ENCODE results near the gene IKZF3.
"Not testable (repeated sequence)": the region's sequence is repeated elsewhere in the genome, so short reads cannot be mapped to it uniquely, and the experiment has no call there.

The IKZF3 gene

DNA sequence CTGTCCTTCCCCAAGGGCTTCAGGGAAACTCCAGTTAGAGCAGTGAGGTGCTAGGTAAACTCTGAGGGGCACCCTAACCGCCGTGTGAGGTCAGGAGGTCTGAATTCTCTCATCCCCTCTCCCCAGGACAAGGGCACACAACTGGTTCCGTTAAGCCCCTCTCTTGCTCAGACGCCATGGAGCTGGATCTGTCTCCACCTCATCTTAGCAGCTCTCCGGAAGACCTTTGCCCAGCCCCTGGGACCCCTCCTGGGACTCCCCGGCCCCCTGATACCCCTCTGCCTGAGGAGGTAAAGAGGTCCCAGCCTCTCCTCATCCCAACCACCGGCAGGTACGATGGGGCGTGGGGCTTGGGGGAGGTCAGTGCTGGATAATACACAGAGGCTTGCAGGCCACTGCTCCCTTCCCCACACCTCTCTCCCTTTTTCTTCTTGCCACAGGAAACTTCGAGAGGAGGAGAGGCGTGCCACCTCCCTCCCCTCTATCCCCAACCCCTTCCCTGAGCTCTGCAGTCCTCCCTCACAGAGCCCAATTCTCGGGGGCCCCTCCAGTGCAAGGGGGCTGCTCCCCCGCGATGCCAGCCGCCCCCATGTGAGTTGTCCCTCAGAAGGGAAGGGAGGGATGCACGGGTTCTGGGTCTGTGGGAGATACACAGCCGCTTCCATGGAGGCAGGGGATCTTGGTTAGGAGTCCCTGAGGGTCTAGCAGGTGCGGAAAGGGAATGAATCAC lies 121.8 kb downstream of the IKZF3 start:
- DNase-seq (ENCODE audit: low read depth in 2 of 3, low spot score in 2 of 3) = no peak

DNA sequence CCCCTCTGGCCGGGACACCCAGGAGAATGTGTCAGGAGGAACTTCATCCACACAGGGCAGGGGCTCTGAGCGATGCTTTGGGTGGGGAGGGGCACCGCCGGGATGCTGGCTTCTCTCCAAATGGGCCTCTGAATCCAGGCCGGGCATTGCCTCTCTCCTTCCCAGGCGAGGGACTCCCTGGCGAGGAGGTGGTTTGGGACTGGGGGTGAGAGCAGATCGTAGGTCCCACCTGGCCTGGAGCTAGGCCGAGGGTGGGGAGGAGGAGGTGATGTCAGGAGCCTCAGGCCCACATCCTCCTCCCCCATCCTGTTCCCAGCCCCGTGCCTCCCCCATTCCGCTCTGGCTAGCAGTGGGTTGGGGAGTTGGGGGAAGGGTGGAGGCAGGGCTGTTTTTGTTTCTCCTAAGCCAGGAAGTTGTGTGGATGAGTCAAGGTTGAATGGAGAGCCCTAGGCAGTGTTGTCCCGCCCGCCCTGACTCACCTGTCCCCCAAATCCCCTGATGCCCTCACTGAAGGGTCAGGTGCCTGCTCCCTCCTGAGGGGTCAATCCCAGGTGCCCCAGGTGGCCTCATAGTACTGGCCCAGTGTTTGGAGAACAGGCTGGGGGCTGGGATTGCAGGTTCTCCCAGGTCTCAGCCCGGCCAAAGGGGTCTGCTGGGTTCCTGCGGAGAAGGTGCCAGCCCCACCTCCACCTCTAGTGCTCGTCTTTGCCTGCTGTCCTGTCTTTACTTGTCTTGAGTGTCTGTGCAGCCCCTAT lies 123.6 kb downstream of the IKZF3 start:
- DNase-seq (ENCODE audit: low read depth in 2 of 3, low spot score in 2 of 3) = no peak

DNA sequence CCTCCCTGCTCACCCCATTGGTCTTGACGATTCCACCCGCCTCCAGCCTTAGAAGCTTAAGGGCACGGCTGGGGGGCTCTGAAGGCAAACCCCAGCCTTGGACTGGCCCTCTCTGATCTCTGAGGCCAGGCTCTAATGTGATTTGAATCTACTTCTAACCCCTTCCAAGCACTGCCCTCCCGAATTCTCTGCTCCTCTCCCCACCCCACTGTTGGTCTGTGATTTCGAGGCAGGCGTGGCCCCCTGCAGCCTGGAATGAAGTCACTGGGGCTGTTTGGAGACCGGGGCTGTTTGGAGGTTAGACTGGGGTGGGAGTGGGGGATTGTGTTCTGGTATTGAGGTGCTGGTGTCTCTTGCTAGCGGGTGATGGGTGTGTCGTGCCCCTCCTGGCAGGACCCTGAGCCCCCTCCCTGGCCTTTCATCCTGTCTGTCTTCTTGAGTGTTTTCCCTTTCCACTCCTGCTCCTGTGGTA lies 124.2 kb downstream of the IKZF3 start:
- no peak for DNase-seq (ENCODE audit: low read depth in 2 of 3, low spot score in 2 of 3)

DNA sequence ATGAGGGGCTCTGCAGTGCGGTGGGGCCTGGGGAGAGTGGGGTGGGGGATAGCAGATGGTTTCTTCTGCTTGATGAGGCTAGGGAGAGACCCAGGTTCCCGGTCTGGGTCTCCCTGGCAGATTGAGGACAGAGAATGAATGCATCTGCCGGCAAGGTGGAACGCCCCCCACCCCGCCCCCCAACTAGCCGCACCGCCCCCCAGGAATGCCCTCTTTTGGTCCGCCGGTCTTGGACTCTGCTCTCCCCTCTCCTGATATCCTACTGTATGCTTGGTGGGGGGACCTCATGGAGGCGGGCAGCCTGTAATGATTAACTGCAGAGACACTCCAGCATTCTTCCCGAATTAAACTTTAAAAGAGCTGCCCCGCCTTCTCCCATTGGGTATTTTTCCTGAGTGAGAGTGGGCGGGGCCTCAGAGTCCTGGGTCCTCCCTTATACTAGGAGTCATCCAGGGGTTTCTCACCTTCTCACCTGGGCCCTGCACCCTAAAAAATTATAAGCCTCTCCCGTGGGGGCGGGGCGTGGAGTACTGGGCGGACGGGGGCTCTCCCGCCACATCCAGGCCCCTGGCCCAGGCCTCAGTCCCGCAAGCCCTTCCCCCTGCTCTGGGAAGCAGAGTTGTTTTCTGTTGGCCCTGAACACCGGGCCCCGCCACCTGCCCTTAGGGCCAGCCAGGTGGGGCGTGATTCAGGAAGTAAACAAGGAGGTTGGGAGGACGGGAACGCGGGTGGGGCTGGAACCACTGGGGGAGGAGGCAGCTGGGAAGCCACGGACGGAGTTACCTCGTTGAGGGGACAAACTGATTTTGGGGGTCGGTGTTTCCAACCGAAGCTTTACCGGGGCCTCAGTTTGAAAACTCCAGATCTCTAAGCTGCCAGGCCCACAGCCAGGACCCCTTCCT lies 124.9 kb downstream of the IKZF3 start:
- DNase-seq (ENCODE audit: low read depth in 2 of 3, low spot score in 2 of 3) = no peak

DNA sequence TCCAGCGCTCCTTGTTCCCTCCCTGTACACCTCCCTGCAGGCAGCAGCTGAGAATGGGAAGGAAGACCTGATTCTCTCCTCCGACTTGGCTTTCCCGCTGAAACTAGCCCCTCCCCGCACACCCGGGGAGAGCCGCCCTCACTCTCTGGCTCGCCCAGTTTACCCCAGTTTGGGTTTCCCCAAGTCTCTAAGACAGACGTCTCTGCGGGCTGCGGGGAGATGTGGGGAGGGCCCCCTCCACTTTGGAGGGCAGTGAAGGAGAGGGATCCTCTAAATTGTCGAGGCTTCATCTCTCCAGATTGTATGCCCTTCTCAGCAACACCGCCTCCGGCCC lies 125.6 kb downstream of the IKZF3 start:
- peak in 1 of 3 experiments; percentile 36 for DNase-seq (ENCODE audit: low read depth in 2 of 3, low spot score in 2 of 3)

DNA sequence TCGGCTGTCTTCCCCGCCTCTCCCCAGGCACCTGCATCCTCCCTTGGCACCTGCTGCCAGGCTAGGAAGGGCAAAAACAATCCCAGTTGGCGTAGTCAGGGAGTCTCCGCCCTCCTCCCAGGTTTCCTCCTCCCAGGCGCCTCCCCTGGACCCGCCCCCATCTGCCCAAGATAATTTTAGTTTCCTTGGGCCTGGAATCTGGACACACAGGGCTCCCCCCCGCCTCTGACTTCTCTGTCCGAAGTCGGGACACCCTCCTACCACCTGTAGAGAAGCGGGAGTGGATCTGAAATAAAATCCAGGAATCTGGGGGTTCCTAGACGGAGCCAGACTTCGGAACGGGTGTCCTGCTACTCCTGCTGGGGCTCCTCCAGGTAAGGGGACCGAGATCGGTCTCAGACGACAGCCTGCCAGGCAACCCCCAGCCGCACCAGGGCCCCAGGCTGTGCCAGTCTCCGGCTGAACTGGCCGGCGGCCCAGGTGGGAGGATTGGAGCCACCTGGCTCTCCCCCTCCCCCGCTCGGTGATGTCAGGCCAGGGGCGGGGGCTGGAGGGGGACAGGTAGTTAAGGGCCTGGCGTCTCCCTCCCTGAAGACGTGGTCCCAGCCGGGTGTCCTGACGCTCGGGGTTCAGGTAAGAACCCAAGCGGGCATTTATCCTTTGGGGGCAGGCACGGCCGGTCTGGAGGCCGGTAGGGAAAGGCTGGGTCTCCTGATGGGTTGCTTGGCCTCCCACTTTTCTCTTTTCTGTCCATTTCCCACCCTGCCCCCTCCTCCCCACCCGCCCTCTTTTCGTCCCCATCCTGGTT lies 126.1 kb downstream of the IKZF3 start, which contains the start of gene GRB7:
Gene GRB7, plus strand, starts transcription at position 179 of the 808 bp plus-strand sequence. CDS start 4,364 bp downstream, outside the sequence.
- DNase-seq (ENCODE audit: low read depth in 2 of 3, low spot score in 2 of 3) = no peak

DNA sequence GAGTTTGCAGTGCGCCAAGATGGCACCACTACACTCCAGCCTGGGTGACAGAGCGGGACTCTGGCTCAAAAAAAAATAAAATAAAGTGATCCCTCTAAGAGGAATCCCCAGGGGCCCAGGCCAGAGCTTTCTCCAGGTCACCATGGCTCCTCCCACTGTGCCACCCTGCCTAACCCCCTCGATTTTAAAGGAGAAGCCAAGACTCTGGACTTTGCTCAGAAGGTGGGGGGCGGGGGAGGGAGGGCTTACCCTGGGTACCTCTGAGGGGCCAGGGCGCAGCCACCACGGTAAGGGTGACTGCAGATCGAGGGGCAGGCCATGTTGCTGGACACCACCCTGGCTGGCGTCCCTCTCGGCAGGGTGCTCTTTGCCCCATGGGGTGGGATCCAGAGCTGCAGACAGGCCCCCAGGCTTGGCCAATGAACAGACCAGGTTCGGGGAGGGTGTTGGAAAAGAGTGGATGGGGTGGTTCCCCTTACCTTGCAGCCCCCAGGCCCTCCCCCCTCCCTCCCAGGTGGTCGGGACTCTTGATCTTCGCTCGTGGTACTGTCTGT lies 126.8 kb downstream of the IKZF3 start:
- no peak for DNase-seq (ENCODE audit: low read depth in 2 of 3, low spot score in 2 of 3)

DNA sequence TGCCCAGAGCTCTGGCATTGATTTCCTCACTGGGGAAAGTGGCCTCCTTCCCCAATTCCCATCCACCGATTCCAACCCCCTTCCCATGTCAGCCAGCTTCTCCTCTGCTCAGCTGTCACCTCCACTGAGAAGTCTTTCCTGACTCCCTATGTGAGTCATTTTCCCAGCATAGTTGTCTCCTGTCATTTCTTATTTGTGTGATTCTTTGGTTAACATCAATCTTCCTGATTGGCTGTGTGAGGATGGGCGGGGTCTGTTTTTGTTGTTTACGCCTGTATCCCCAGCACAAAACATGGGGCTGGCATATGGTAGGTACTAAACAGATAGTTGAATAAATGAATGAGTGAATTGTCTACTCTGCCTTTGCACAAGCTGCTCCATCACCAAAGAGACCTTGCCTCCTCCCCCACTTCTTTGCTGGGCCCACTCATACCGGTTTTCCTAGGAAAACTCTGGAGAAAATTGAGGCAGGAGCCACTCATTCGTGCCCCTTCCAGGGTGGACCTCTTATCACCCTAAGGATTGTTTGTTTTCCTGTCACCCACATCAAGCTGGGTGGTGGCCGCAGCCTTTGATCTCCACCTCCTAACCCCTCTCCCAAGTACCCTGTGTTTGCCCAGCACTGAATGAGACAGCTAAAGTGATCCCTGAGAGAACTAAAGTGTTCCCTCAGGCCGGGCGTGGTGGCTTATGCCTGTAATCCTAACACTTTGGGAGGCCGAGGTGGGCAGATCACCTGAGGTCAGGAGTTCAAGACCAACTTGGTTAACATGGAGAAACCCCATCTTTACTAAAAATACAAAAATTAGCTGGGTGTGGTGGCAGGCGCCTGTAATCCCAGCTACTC lies 127.6 kb downstream of the IKZF3 start:
- no peak for DNase-seq (ENCODE audit: low read depth in 2 of 3, low spot score in 2 of 3)

DNA sequence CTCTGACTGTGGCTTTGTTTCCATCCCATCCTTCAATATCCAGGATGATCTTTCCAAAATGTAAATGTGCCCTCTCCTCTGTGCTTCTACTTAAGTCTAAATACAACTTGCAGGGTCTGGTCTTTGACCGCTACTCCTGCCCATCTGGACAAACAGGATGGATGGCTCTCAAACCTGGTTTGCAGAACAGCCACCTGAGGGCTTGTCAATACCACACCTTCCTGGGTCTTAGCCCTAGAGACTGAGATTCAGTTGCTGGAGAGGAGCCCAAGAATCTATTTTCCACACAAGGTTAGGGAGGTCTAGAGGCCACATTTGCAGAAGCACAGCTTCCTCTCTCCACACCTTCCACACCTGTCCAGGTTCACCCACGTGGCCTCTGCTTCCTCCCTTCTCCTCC lies 128.2 kb downstream of the IKZF3 start:
- no peak for DNase-seq (ENCODE audit: low read depth in 2 of 3, low spot score in 2 of 3)

DNA sequence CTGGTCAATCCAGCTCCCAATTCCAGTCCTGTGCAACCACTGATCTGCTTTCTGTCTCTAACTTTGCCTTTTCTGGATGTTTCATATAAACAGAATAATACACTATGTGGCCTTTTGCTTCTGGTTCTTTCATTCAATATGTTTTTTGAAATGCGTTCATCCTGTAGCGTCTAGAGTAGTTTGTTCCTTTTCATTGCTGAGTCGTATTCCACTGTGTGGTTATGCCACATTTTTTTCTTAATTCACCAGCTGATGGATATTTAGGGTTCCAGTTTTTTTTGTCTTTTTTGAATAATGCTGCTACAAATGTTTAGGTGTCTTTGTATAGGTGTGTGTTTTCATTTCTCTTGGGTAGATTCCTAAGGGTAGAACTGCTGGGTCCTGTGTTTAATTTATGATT lies 131.5 kb downstream of the IKZF3 start:
- no peak for DNase-seq (ENCODE audit: low read depth in 2 of 3, low spot score in 2 of 3)

DNA sequence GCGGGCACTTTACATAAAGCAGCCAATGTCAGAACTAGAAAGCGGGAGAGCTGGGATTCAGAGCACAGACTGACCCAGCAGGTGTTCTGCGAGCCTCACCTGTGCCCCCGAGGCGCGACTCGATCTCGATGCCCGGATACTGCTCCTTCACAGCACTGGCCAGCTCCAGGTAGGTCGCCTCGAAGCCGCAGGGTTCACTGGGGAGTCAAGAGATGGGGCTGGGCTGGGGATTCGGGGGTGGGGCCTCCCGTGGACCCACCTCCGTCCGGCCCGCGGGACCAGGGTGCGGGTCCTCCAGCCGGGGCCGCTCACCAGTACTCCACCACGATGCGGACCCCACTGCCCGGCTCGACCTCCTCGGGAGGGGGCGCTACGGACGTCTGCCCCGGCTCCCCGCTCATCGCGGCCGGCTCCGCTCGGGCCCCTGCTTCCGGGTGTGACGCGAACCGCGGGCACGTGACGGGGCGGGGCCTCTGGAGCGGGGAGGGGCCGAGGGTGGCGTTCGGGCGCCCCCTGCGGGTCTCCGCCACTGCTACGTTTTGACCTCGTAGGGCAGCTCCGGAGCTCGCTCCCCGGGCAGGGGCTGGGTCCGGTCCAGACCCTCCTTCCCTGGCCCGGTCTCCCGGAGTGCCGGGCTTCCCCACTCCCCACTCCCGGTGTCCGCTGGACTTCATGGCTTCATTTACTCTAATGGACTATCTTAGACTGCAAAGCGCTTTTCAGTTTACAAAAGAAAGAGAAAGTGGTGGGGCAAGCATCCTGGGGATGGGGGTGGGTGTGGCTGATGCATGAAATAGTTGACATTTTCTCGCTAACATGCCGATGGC lies 133.8 kb downstream of the IKZF3 start, which contains the start of gene MIEN1:
Gene MIEN1, minus strand, starts transcription at position 438 of the 827 bp plus-strand sequence. Its CDS starts 37 bp downstream, at position 401.
- DNase-seq (ENCODE audit: low read depth in 2 of 3, low spot score in 2 of 3) = peak; percentile 89 to 98 (median 91)

DNA sequence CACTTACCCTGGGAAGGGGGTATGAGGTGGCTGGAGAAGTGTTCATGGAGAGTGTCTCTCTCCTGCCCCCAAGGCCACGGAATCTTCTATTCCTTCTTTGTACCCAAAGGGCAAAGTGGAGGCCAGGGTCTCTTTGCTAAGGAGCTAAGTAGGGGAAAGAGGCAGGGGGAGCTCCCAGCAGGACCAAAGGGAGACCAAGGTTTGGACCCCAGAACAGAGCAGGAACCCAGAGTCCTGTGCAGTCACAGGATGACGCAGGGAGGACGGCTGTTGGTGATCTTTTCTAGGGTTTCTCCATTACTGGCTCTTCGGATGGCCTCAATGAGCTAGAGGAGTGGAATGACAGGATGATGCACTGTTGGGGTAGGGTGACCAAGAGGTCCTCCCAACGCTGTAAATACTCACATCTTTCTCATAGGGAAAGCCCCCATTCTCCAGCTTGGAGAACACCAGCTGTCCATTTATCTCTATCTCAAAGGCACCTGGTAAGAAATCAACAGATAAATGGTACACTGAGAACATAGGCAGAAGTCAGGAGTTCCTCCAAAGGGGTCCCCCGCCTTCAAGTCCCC lies 134.7 kb downstream of the IKZF3 start:
- no peak for DNase-seq (ENCODE audit: low read depth in 2 of 3, low spot score in 2 of 3)

DNA sequence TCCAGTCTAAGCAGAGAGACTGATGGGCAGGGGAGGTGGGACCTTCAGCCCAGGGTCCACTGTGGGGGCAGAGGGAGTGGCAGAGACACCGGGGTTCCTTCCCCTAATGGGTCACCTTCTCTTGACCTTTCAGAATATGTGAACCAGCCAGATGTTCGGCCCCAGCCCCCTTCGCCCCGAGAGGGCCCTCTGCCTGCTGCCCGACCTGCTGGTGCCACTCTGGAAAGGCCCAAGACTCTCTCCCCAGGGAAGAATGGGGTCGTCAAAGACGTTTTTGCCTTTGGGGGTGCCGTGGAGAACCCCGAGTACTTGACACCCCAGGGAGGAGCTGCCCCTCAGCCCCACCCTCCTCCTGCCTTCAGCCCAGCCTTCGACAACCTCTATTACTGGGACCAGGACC lies 136.6 kb downstream of the IKZF3 start:
- no peak for DNase-seq (ENCODE audit: low read depth in 2 of 3, low spot score in 2 of 3)

DNA sequence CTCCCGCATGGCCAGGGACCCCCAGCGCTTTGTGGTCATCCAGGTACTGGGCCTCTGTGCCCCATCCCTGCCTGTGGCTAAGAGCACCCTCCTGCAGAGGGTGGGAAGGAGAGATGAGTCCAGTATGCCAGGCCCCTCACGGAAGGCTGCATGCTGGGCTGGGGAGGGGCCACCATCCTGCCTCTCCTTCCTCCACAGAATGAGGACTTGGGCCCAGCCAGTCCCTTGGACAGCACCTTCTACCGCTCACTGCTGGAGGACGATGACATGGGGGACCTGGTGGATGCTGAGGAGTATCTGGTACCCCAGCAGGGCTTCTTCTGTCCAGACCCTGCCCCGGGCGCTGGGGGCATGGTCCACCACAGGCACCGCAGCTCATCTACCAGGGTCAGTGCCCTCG lies 137.5 kb downstream of the IKZF3 start:
- DNase-seq (ENCODE audit: low read depth in 2 of 3, low spot score in 2 of 3) = no peak

DNA sequence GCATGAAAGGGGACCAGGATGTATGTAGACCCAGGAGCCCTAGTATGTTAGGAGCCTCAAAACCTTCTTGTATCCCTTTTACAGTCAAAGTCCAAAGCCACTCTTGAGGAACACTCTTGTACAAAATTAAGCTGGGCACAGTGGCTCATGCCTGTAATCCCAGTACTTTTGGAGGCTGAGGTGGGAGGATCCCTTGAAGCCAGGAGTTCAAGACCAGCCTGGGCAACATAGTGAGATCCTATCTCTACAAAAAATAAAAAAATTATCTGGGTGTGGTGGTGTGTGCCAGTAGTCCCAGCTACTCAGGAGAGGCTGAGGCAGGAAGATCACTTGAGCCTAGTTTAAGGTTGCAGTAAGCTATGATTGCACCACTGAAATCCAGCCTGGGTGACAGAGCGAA lies 138.2 kb downstream of the IKZF3 start:
- not testable (repeated sequence) for DNase-seq (ENCODE audit: low read depth in 2 of 3, low spot score in 2 of 3)

DNA sequence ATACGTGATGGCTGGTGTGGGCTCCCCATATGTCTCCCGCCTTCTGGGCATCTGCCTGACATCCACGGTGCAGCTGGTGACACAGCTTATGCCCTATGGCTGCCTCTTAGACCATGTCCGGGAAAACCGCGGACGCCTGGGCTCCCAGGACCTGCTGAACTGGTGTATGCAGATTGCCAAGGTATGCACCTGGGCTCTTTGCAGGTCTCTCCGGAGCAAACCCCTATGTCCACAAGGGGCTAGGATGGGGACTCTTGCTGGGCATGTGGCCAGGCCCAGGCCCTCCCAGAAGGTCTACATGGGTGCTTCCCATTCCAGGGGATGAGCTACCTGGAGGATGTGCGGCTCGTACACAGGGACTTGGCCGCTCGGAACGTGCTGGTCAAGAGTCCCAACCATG lies 139.4 kb downstream of the IKZF3 start:
- no peak for DNase-seq (ENCODE audit: low read depth in 2 of 3, low spot score in 2 of 3)

DNA sequence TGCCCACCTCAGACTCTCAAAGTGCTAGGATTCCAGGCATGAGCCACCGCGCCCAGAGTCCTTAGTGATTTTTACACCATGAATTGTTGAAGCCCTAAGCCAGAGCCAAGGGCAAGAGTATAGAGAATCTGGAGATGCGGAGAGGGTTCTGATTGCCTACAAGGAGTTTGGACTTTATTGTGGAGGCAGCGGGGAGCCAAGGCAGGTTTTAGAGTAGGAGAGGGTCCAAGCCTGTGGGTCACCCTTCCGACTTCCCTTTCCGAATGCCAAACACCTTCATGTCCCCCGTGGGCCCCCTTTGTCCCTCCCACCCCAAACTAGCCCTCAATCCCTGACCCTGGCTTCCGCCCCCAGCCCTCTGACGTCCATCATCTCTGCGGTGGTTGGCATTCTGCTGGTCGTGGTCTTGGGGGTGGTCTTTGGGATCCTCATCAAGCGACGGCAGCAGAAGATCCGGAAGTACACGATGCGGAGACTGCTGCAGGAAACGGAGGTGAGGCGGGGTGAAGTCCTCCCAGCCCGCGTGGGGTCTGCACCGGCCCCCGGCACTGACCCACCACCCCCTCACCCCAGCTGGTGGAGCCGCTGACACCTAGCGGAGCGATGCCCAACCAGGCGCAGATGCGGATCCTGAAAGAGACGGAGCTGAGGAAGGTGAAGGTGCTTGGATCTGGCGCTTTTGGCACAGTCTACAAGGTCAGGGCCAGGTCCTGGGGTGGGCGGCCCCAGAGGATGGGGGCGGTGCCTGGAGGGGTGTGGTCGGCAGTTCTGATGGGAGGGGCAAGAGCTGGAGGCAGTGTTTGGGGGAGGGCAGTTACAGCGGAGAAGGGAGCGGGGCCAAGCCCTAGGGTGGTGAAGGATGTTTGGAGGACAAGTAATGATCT lies 140.9 kb downstream of the IKZF3 start:
- no peak for DNase-seq (ENCODE audit: low read depth in 2 of 3, low spot score in 2 of 3)
